Mesodermal cell (in vitro differentiated cells): Measurements from ENCODE around the gene MIDN.
"Not testable (repeated sequence)": the region's sequence is repeated elsewhere in the genome, so short reads cannot be mapped to it uniquely, and the experiment has no call there.

Experiments
- H3K27ac ChIP-seq: 2 replicates; pipeline ENCODE4 v1.7.0; 2013; ENCODE audit warnings: mild to moderate bottlenecking, low read depth, low read length, moderate library complexity; ENCODE audit not compliant: severe bottlenecking
- H3K36me3 ChIP-seq: 2 replicates; pipeline ENCODE4 v1.7.1; 2013; ENCODE audit warnings: mild to moderate bottlenecking, low read length, moderate library complexity; ENCODE audit not compliant: control insufficient read depth, insufficient read depth
- H3K4me1 ChIP-seq: one replicate; pipeline ENCODE4 v1.7.1; 2013; ENCODE audit warnings: mild to moderate bottlenecking, low read length; ENCODE audit not compliant: insufficient read depth, control insufficient read depth, poor library complexity, severe bottlenecking
- H3K4me3 ChIP-seq: 2 replicates; pipeline ENCODE4 v1.7.0; 2013; ENCODE audit warnings: low read length, control low read depth, mild to moderate bottlenecking; ENCODE audit not compliant: insufficient read depth, poor library complexity, severe bottlenecking; ENCODE audit errors: extremely low read depth
- H3K9me3 ChIP-seq: 2 replicates; pipeline ENCODE4 v1.7.1; 2013; ENCODE audit warnings: mild to moderate bottlenecking, low read length, moderate library complexity; ENCODE audit not compliant: control insufficient read depth
- WGBS, 2 experiments: methylation state at CpG; one replicate each; pipeline ENCODE4 v1.1.5; 2013; ENCODE audit warnings: missing lambda C conversion rate in 2 of 2; ENCODE audit not compliant: insufficient coverage in 2 of 2; 5-methylcytosine and 5-hydroxymethylcytosine counted together

The MIDN gene

DNA sequence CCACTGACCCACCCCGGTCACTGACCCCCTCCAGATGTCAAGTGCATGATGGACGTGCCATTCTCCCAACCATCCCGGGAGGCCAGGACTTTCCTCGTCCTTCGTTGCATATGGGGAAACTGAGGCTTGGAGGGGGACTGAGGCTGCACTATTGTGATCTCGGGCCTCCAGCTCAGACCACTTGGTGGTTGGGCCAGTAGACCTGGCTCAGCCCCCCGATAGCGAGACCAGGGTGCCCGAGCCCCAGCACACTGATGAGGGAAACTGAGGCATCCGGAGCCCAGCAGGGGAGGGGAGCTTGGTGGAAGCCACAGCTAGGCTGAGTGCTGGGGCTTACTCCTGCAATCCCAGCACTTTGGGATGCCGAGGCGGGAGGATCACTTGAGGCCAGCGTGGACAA, 47.7 kb downstream of the MIDN start:
- peaks cover 13% of the 10 kb centered on the region for H3K36me3 ChIP-seq
- 90% methylated on average over 9 to 10 of the region's 13 CpGs for WGBS, 2 experiments
- no peak overlapping the region for H3K4me3 ChIP-seq
- no peaks in the 10 kb centered on the region for H3K9me3 ChIP-seq
- no peaks in the 10 kb centered on the region for H3K4me1 ChIP-seq
- no peak overlapping the region for H3K27ac ChIP-seq

DNA sequence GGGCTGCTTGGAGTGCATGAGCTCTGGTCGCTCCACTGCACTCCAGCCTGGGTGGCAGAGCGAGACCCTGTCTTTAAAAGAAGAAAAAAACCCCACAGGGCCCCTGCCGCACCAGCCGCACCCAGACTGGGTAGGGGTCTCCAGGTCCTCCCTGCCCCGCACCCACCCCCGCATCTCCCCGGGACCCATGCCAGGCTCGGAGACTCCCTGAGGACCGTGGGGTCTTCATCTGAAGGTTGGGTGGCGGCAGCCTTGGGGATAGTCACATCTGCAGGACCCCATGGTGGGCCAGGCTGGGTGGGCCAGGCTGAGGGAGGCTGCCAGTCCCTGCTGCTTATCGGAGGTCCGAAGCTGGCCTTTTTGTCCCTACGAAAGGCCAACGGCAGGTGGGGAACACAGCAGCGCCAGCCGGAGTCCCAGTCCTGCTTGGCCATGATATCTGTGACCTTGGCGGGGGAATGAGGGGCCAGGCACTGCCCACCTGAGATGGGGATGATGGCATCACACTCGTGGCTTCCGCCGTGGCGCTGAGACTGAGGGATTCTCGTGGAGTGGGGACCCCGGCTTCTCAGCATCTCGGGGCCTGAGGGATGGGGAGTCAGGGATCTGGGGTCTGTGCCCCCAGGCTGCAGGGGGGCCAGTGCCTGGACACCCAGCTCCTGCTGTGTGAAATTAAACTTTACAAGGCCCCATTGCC, 48.3 kb downstream of the MIDN start:
- H3K9me3 ChIP-seq = no peaks in the 10 kb centered on the region
- no peak overlapping the region for H3K4me3 ChIP-seq
- H3K27ac ChIP-seq = no peak overlapping the region
- H3K36me3 ChIP-seq = peaks cover 13% of the 10 kb centered on the region
- no peaks in the 10 kb centered on the region for H3K4me1 ChIP-seq
- 92 to 97% methylated on average over 13 to 16 of the region's 24 CpGs for WGBS, 2 experiments

- Histone ChIP-seq H3K9me3 (no peaks in the 10 kb centered on the region), H3K4me1 (no peaks in the 10 kb centered on the region), H3K36me3 (peaks cover 13% of the 10 kb centered on the region), H3K27ac (no peak overlapping the region), H3K4me3 (no peak overlapping the region)
- 81 to 95% methylated on average over 5 to 7 of the region's 8 CpGs for WGBS, 2 experiments
These were observed 49.9 kb downstream of the MIDN start for GRCh38 chr19:1298235-1298634.

GRCh38 chr19:1299801-1300200, 51.4 kb downstream of the MIDN start:
- H3K36me3 ChIP-seq = peaks cover 13% of the 10 kb centered on the region
- H3K9me3 ChIP-seq = no peaks in the 10 kb centered on the region
- no peak overlapping the region for H3K4me3 ChIP-seq
- no peak overlapping the region for H3K27ac ChIP-seq
- WGBS, 2 experiments = 92% methylated on average over 20 to 25 of the region's 34 CpGs
- no peaks in the 10 kb centered on the region for H3K4me1 ChIP-seq

DNA sequence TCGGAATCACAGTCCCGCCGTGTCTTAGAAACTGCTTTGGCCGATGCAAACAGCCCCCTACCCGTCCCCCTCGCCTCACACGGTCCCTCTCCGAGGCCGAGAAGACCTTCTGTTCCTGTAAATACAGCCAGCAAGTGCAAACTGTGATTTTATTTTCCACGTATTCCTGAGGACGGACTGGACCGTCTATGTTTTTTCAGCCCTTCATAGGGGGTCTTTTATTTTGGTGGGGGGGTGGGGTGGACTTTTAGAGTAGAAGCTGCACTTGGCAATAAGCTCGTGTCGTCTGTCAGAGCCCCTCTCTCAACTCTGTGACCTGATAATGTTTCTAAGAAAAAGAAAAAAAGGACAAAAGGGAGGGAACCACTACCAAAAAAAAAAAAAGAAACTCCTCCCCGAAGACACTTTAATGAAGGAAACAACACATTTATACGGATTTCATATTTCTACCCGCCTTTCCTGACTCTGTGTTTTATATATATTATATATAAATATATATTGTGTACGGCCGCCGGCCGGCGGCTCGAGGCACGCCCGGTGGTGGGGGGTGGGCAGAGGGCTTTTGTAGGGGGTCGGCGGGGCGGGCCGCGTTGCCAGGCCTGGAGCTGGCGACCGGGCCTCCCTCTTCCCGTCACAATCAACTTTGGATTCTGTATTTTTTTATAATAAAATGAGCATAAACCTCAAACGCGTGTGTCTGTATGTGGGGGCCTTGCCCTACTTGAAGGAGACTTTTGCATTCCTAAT, 52.5 kb downstream of the MIDN start:
- Histone ChIP-seq H3K9me3 (no peaks in the 10 kb centered on the region), H3K4me1 (no peaks in the 10 kb centered on the region), H3K4me3 (no peak overlapping the region), H3K36me3 (peaks cover 13% of the 10 kb centered on the region), H3K27ac (no peak overlapping the region)
- WGBS, 2 experiments = 89 to 93% methylated on average over 11 to 14 of the region's 35 CpGs

GRCh38 chr19:1302533-1303239, 54.3 kb downstream of the MIDN start:
- no peak overlapping the region for H3K4me3 ChIP-seq
- peaks cover 9% of the 10 kb centered on the region for H3K36me3 ChIP-seq
- WGBS, 2 experiments = 86 to 94% methylated on average over 20 to 29 of the region's 36 CpGs
- no peaks in the 10 kb centered on the region for H3K4me1 ChIP-seq
- no peaks in the 10 kb centered on the region for H3K9me3 ChIP-seq
- no peak overlapping the region for H3K27ac ChIP-seq

- no peaks in the 10 kb centered on the region for H3K9me3 ChIP-seq
- WGBS, 2 experiments = 92 to 96% methylated on average over 25 to 27 of the region's 28 CpGs
- no peaks in the 10 kb centered on the region for H3K4me1 ChIP-seq
- H3K4me3 ChIP-seq = no peak overlapping the region
- H3K36me3 ChIP-seq = no peaks in the 10 kb centered on the region
- no peak overlapping the region for H3K27ac ChIP-seq
These were observed 56.0 kb downstream of the MIDN start for GRCh38 chr19:1304197-1304924.

- H3K36me3 ChIP-seq, H3K4me1 ChIP-seq, H3K9me3 ChIP-seq, H3K27ac ChIP-seq, H3K4me3 ChIP-seq: not testable (repeated sequence)
- 82 to 89% methylated on average over 2 to 6 of the region's 9 CpGs for WGBS, 2 experiments
These were observed 57.0 kb downstream of the MIDN start for GRCh38 chr19:1305354-1305753.

- H3K4me3 ChIP-seq = no peak overlapping the region
- WGBS, 2 experiments = 93 to 95% methylated on average over 35 to 36 of the region's 38 CpGs
- H3K36me3 ChIP-seq = no peaks in the 10 kb centered on the region
- H3K4me1 ChIP-seq = no peaks in the 10 kb centered on the region
- H3K27ac ChIP-seq = no peak overlapping the region
- no peaks in the 10 kb centered on the region for H3K9me3 ChIP-seq
These were observed 58.9 kb downstream of the MIDN start for GRCh38 chr19:1307320-1307719.

GRCh38 chr19:1307755-1308303, 59.4 kb downstream of the MIDN start:
- Histone ChIP-seq H3K4me3 (no peak overlapping the region), H3K9me3 (no peaks in the 10 kb centered on the region), H3K4me1 (peaks cover under 1% of the 10 kb centered on the region), H3K27ac (no peak overlapping the region), H3K36me3 (no peaks in the 10 kb centered on the region)
- WGBS, 2 experiments = 93 to 96% methylated on average over 10 to 16 of the region's 20 CpGs
